Keratinocyte (primary cell): ENCODE measurements around the gene PSTPIP2. TPM values are rescaled to one million over a fixed set of nuclear protein-coding genes. Genes with fewer than 3 reads are reported as not detected.

ENCODE experiments used
- DNase-seq: peaks from one replicate; pipeline ENCODE4 v3.0.0-alpha.2; 2011; ENCODE audit warnings: low read depth, missing footprints, low spot score
- FAIRE-seq: peaks from 2 replicates; lab custom pipeline; 2011; peaks lifted over from hg19 to GRCh38; lab: Jason Lieb, UNC
- H2AFZ ChIP-seq: 2 replicates; pipeline ENCODE4 v1.6.0; 2012; ENCODE audit warnings: low read length, control low read depth, inconsistent platforms; ENCODE audit not compliant: control insufficient read depth
- H3K27ac ChIP-seq: 2 replicates; pipeline ENCODE4 v1.5.1; 2011; ENCODE audit warnings: low read length; ENCODE audit not compliant: control insufficient read depth, insufficient read depth
- H3K27me3 ChIP-seq: 3 replicates; pipeline ENCODE4 v1.6.0; 2011; ENCODE audit warnings: low read length; ENCODE audit not compliant: control insufficient read depth, insufficient read depth; ENCODE audit errors: extremely low read depth
- H3K36me3 ChIP-seq, 2 experiments: 2 replicates in 1 of 2; 3 replicates in 1 of 2; pipeline ENCODE4 v1.5.1; 2011; ENCODE audit warnings: low read length in 2 of 2, mild to moderate bottlenecking in 1 of 2; ENCODE audit not compliant: control insufficient read depth in 2 of 2, insufficient read depth in 2 of 2; ENCODE audit errors: extremely low read depth in 1 of 2
- H3K4me1 ChIP-seq: 3 replicates; pipeline ENCODE4 v1.5.1; 2011; ENCODE audit warnings: low read length; ENCODE audit not compliant: control insufficient read depth, insufficient read depth; ENCODE audit errors: extremely low read depth
- H3K4me2 ChIP-seq: 3 replicates; pipeline ENCODE4 v1.6.0; 2011; ENCODE audit warnings: low read depth, low read length; ENCODE audit not compliant: control insufficient read depth, insufficient read depth; ENCODE audit errors: extremely low read depth
- H3K4me3 ChIP-seq, 3 experiments: fragments of 200-600 bp in 1 of 3; sonication (generic) in 1 of 3; 2 replicates in 2 of 3; 3 replicates in 1 of 3; pipeline ENCODE4 v1.5.1; 2011 to 2016; ENCODE audit warnings: low read length in 3 of 3, mild to moderate bottlenecking in 3 of 3, control low read depth in 2 of 3, inconsistent platforms in 1 of 3, low read depth in 1 of 3, mixed read lengths in 1 of 3, mixed run types in 1 of 3, moderate library complexity in 1 of 3; ENCODE audit not compliant: control insufficient read depth in 2 of 3, insufficient read depth in 2 of 3; ENCODE audit errors: extremely low read depth in 1 of 3
- H3K79me2 ChIP-seq: 2 replicates; pipeline ENCODE4 v1.6.0; 2012; ENCODE audit warnings: low read length; ENCODE audit not compliant: control insufficient read depth, insufficient read depth
- H3K9ac ChIP-seq: 3 replicates; pipeline ENCODE4 v1.6.0; 2011; ENCODE audit warnings: low read length; ENCODE audit not compliant: control insufficient read depth, insufficient read depth; ENCODE audit errors: extremely low read depth
- H3K9me1 ChIP-seq: 3 replicates; pipeline ENCODE4 v1.6.0; 2011; ENCODE audit warnings: low read length; ENCODE audit not compliant: control insufficient read depth, insufficient read depth; ENCODE audit errors: extremely low read depth
- H3K9me3 ChIP-seq: 2 replicates; pipeline ENCODE4 v1.5.1; 2012; ENCODE audit warnings: low read depth, low read length; ENCODE audit not compliant: control insufficient read depth
- H4K20me1 ChIP-seq: 3 replicates; pipeline ENCODE4 v1.6.0; 2011; ENCODE audit warnings: low read length; ENCODE audit not compliant: control insufficient read depth, insufficient read depth; ENCODE audit errors: extremely low read depth
- EZH2 ChIP-seq: IDR thresholded peaks from one replicate; pipeline ENCODE4 v1.6.1; 2012; ENCODE audit warnings: inconsistent platforms, mild to moderate bottlenecking, low read length, moderate library complexity
- dilution Hi-C: fragments of 300-500 bp; cut with MboI; formaldehyde crosslinking; loops from one replicate; pipeline ENCODE4 v1.7.0; 2020; ENCODE audit warnings: low sequenced_read_pairs; ENCODE audit not compliant: extremely low pct_ligation_motif_present
- polyA plus RNA-seq, 5 experiments: library from polyadenylated mRNA; depleted of rRNA in 3 of 5; stranded (reverse) in 3 of 5; stranded (forward) in 1 of 5; unstranded in 1 of 5; fragments of >200 nt; gene quantifications; 1 replicate in 1 of 5; 2 replicates in 3 of 5; 3 replicates in 1 of 5; pipeline versions ENCODE4 v1.2.1 to v1.2.3, GENCODE V29; 2011 to 2012; ENCODE audit warnings: missing spikeins in 2 of 5, low read depth in 1 of 5, low replicate concordance in 1 of 5
- TF ChIP-seq, protein P1 (sequence below), 3 experiments: IDR thresholded peaks in 1 of 3; conservative IDR thresholded peaks in 1 of 3; optimal IDR thresholded peaks in 1 of 3; 2 replicates in 2 of 3; 3 replicates in 1 of 3; pipeline versions ENCODE3 to v1.5.1; 2011; ENCODE audit warnings: low read length in 3 of 3, mild to moderate bottlenecking in 3 of 3, moderate library complexity in 2 of 3, control low read depth in 1 of 3, inconsistent platforms in 1 of 3; ENCODE audit not compliant: insufficient read depth in 2 of 3; ENCODE audit errors: extremely low read depth in 1 of 3

Gene PSTPIP2
- polyA plus RNA-seq, 1 donor (not counting 4 experiments of a cell fraction or from before 2014, with no cell fraction given) = 27.3 TPM

DNA sequence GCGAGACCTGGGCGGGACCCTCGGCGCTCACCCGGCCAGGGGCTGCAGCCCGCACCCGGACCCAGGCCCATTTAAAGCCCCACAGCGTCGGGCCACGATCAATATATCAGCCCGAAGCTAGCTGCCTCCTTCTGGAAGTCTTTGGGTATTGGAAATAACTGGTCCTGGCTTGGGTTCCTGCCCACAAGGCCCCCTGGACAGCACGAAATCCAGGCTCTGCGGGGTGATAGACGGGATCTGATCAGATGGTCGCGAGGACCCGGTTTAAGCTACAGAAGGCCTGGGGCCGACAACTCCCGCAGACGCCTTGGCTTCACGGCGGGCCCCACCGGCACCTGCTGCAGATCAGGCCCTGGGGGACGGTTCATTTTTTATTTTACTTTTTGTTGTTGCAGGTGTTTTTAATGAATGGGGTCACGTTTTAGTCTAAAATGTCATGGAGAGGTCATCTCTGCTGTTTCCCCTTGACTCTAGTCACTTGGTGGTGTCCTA is 362 bp upstream of the PSTPIP2 start:
- H4K20me1 ChIP-seq = no peaks in the 10 kb centered on the region
- H3K4me1 ChIP-seq = peaks cover 32% of the 10 kb centered on the region
- no peak overlapping the region for H3K27ac ChIP-seq
- H3K36me3 ChIP-seq = peaks cover 1 to 3% of the 10 kb centered on the region in 2 experiments
- dilution Hi-C loops = no loop called here
- no peaks in the 10 kb centered on the region for H3K9me3 ChIP-seq
- TF ChIP-seq, protein P1, sequence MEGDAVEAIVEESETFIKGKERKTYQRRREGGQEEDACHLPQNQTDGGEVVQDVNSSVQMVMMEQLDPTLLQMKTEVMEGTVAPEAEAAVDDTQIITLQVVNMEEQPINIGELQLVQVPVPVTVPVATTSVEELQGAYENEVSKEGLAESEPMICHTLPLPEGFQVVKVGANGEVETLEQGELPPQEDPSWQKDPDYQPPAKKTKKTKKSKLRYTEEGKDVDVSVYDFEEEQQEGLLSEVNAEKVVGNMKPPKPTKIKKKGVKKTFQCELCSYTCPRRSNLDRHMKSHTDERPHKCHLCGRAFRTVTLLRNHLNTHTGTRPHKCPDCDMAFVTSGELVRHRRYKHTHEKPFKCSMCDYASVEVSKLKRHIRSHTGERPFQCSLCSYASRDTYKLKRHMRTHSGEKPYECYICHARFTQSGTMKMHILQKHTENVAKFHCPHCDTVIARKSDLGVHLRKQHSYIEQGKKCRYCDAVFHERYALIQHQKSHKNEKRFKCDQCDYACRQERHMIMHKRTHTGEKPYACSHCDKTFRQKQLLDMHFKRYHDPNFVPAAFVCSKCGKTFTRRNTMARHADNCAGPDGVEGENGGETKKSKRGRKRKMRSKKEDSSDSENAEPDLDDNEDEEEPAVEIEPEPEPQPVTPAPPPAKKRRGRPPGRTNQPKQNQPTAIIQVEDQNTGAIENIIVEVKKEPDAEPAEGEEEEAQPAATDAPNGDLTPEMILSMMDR (optimal IDR thresholded peaks at IDR 0.05 in 1 of 3, IDR thresholded peaks at IDR 0.05 in 1 of 3, conservative IDR thresholded peaks at IDR 0.05 in 1 of 3; ENCODE audit: extremely low read depth in 1 of 3, insufficient read depth in 2 of 3, low read length in 3 of 3) = peak in 1 of 3 experiments; percentile 3
- no peak for TF ChIP-seq EZH2
- peak overlapping the region; percentile 51 for H2AFZ ChIP-seq
- DNase-seq (no peak), FAIRE-seq (no peak)
- H3K9me1 ChIP-seq = no peaks in the 10 kb centered on the region
- H3K79me2 ChIP-seq = peaks cover 33% of the 10 kb centered on the region
- peak overlapping the region; percentile 73 to 91 (median 89) for H3K4me3 ChIP-seq
- peak overlapping the region; percentile 94 for H3K4me2 ChIP-seq
- no peaks in the 10 kb centered on the region for H3K27me3 ChIP-seq
- peak overlapping the region; percentile 88 for H3K9ac ChIP-seq

DNA sequence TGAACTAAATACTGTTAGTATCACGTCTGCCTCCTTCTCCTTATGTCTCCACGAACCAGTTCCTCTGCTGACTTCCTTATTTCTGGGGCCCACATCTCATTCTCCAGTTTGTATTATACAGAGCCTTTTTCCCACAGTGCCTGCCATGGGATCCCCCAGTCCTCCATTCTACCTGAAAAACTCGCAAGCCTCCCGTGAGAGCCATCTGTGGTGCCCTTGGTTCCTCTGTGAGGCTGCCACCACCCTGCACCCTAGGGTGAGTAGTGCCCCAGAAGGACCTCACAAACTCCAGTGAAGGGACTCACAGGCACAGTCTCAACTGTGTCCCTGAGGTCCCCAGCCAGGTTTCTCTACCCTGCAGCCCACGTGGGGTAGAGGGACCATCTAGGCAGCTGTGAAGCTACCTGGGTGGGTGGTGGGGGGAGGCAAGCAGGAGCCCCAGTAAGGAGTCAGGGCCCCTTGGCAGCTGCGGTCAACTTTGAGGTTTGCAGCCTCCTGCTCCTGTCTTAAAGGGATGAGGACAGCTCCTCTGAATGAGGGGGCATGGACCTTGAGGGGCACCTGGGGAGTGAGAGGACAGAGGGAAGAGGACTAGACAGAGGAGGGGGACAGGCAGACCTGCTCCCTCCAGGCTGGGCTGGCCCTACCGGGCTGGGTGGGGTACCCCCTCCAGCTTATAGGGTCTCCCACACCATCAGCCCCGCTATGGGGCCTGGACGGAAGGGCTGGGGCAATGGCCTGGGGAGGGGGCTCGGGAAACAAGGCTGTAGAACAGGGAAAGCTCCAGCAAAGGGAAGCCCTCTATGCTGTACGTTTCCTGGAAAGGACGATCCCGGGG is 1.0 kb downstream of the PSTPIP2 start:
- H3K4me2 ChIP-seq = peak overlapping the region; percentile 94
- H3K4me3 ChIP-seq = peak overlapping the region; percentile 73 to 91 (median 89)
- FAIRE-seq (peak; percentile 17), DNase-seq (no peak)
- H3K4me1 ChIP-seq = peaks cover 32% of the 10 kb centered on the region
- H3K27ac ChIP-seq = peak overlapping the region; percentile 75
- no peaks in the 10 kb centered on the region for H3K36me3 ChIP-seq
- H3K27me3 ChIP-seq = no peaks in the 10 kb centered on the region
- no peaks in the 10 kb centered on the region for H3K9me3 ChIP-seq
- H2AFZ ChIP-seq = peak overlapping the region; percentile 80
- H3K79me2 ChIP-seq = peaks cover 42% of the 10 kb centered on the region
- dilution Hi-C loops = no loop called here
- no peak for TF ChIP-seq EZH2
- TF ChIP-seq, protein P1 (optimal IDR thresholded peaks at IDR 0.05 in 1 of 3, IDR thresholded peaks at IDR 0.05 in 1 of 3, conservative IDR thresholded peaks at IDR 0.05 in 1 of 3; ENCODE audit: extremely low read depth in 1 of 3, insufficient read depth in 2 of 3, low read length in 3 of 3) = no peak
- peak overlapping the region; percentile 88 for H3K9ac ChIP-seq
- H4K20me1 ChIP-seq = no peaks in the 10 kb centered on the region
- H3K9me1 ChIP-seq = no peaks in the 10 kb centered on the region
